H1 (cell line): ENCODE results near the gene C12orf43. TPM values are rescaled to one million over a fixed set of nuclear protein-coding genes. Genes with fewer than 3 reads are reported as not detected.

ENCODE experiments used
- CBX8 ChIP-seq: fragments of 300-800, 300-1000 bp; sonication (generic); IDR thresholded peaks from 2 replicates; pipeline ENCODE4 v1.7.1; 2016; ENCODE audit warnings: low read depth, low read length, borderline replicate concordance
- CHD7 ChIP-seq: fragments of 300-600 bp; sonication (generic); IDR thresholded peaks from 2 replicates; pipeline ENCODE4 v1.7.1; 2012; ENCODE audit warnings: low read length, moderate library complexity, mild to moderate bottlenecking, inconsistent platforms; ENCODE audit not compliant: insufficient replicate concordance
- HDAC2 ChIP-seq, 2 experiments: fragments of 300-600 bp in 1 of 2; sonication (generic) in 1 of 2; IDR thresholded peaks; 2 replicates each; pipeline ENCODE4 v1.6.1; 2011 to 2012; ENCODE audit warnings: low read depth in 2 of 2, low read length in 2 of 2, mild to moderate bottlenecking in 2 of 2, moderate library complexity in 2 of 2, borderline replicate concordance in 1 of 2, inconsistent platforms in 1 of 2
- POLR2A ChIP-seq, 2 experiments: IDR thresholded peaks; 1 replicate in 1 of 2; 2 replicates in 1 of 2; pipeline ENCODE4 v1.6.1; 2011; ENCODE audit warnings: low read depth in 2 of 2, low read length in 2 of 2, mild to moderate bottlenecking in 2 of 2; ENCODE audit errors: control extremely low read depth in 1 of 2
- RAD21 ChIP-seq, 2 experiments: IDR thresholded peaks in 1 of 2; conservative IDR thresholded peaks in 1 of 2; 2 replicates each; pipeline ENCODE4 v1.6.1; 2011; ENCODE audit warnings: low read depth in 2 of 2, low read length in 2 of 2, improper control_type of control experiment in 1 of 2, inconsistent platforms in 1 of 2, mild to moderate bottlenecking in 1 of 2, moderate library complexity in 1 of 2
- RFX5 ChIP-seq: IDR thresholded peaks from 2 replicates; pipeline ENCODE4 v1.6.1; 2011; ENCODE audit warnings: low read depth, low read length, improper control_type of control experiment, borderline replicate concordance
- SIN3A ChIP-seq, 2 experiments: IDR thresholded peaks in 1 of 2; conservative IDR thresholded peaks in 1 of 2; 2 replicates each; pipeline ENCODE4 v1.6.1; 2011 to 2012; ENCODE audit warnings: low read length in 2 of 2, improper control_type of control experiment in 1 of 2, low read depth in 1 of 2, mild to moderate bottlenecking in 1 of 2
- polyA plus RNA-seq, 7 experiments: library from polyadenylated mRNA; depleted of rRNA in 3 of 7; stranded (reverse) in 5 of 7; unstranded in 2 of 7; fragments of >200 nt in 5 of 7; fragments of 200-250 nt in 2 of 7; gene quantifications; 1 replicate in 5 of 7; 2 replicates in 1 of 7; 4 replicates in 1 of 7; pipeline versions ENCODE4 v1.2.1 to v1.2.3, GENCODE V29; 2011 to 2013; ENCODE audit warnings: missing spikeins in 2 of 7, mixed read lengths in 2 of 7
- total RNA-seq: library from RNA; stranded (reverse); fragmentation: NEBNext Ultra II Directional; extraction: Animal tissue kit (Norgen Biotek cat#: 25700); gene quantifications from 2 replicates; pipeline ENCODE4 v1.2.1, GENCODE V29; 2021

The C12orf43 gene
- total and polyA plus RNA-seq, 2 of the 8 experiments (the other 6 are each of a cell fraction or from before 2014, with no cell fraction given): 9.2 to 22.3 TPM

GRCh38 chr12:121004253-121004815, 12.0 kb downstream of the C12orf43 start (continued):
- no peak for TF ChIP-seq CHD7
- TF ChIP-seq RFX5: no peak
- TF ChIP-seq HDAC2 (IDR thresholded peaks at IDR 0.05; ENCODE audit: borderline replicate concordance in 1 of 2, low read depth in 2 of 2, low read length in 2 of 2): no peak
- TF ChIP-seq SIN3A (conservative IDR thresholded peaks at IDR 0.05 in 1 of 2, IDR thresholded peaks at IDR 0.05 in 1 of 2; ENCODE audit: low read depth in 1 of 2, low read length in 2 of 2): no peak
- no peak for TF ChIP-seq RAD21 (IDR thresholded peaks at IDR 0.05 in 1 of 2, conservative IDR thresholded peaks at IDR 0.05 in 1 of 2; ENCODE audit: low read depth in 2 of 2, low read length in 2 of 2)
- TF ChIP-seq POLR2A (IDR thresholded peaks at IDR 0.05; ENCODE audit: control extremely low read depth in 1 of 2, low read depth in 2 of 2, low read length in 2 of 2): no peak
- TF ChIP-seq CBX8: no peak
- TF ChIP-seq, all 59 proteins: peak for 0
